HG03175 (cell line): ENCODE results near the gene C10orf88.
"Not testable (repeated sequence)": the region's sequence is repeated elsewhere in the genome, so short reads cannot be mapped to it uniquely, and the experiment has no call there.

ENCODE experiments used
- ATAC-seq: cut with Tn5 transposase; IDR thresholded peaks from one replicate; pipeline ENCODE4 v1.9.1; 2021; ENCODE audit warnings: mild to moderate bottlenecking, moderate library complexity; ENCODE audit not compliant: unreplicated experiment

Gene C10orf88

GRCh38 chr10:122966879-122967278 is 12.9 kb upstream of the C10orf88 start:
- ATAC-seq: no peak

- ATAC-seq: no peak
Observed at GRCh38 chr10:122962405-122962804, 8.4 kb upstream of the C10orf88 start.

- no peak for ATAC-seq
Observed at GRCh38 chr10:122957474-122957873, 3.4 kb upstream of the C10orf88 start.

GRCh38 chr10:122955892-122956291 is 1.9 kb upstream of the C10orf88 start:
- ATAC-seq: no peak

GRCh38 chr10:122954731-122955050 is 664 bp upstream of the C10orf88 start:
- ATAC-seq: no peak

GRCh38 chr10:122949296-122949695 is 4.7 kb downstream of the C10orf88 start:
- no peak for ATAC-seq

GRCh38 chr10:122939856-122940543 is 14.0 kb downstream of the C10orf88 start:
- ATAC-seq: no peak

GRCh38 chr10:122939133-122939855 is 14.7 kb downstream of the C10orf88 start:
- no peak for ATAC-seq

GRCh38 chr10:122931088-122931906 is 22.7 kb downstream of the C10orf88 start:
- no peak for ATAC-seq

- ATAC-seq: no peak
Observed at GRCh38 chr10:122930140-122930539, 23.9 kb downstream of the C10orf88 start.

- ATAC-seq: no peak
Observed at GRCh38 chr10:122915700-122916099, 38.3 kb downstream of the C10orf88 start.

GRCh38 chr10:122911889-122912484 is 42.0 kb downstream of the C10orf88 start:
- ATAC-seq: no peak

- no peak for ATAC-seq
Observed at GRCh38 chr10:122910310-122910709, 43.7 kb downstream of the C10orf88 start, which contains the start of gene FAM24A. FAM24A (plus strand) TSS chr10:122910610; CDS start chr10:122911635, 1,025 bp downstream.

- not testable (repeated sequence) for ATAC-seq
Observed at GRCh38 chr10:122903861-122904260, 50.2 kb downstream of the C10orf88 start.

- no peak for ATAC-seq
Observed at GRCh38 chr10:122894261-122894944, 59.6 kb downstream of the C10orf88 start.

- ATAC-seq: no peak
Observed at GRCh38 chr10:122884166-122884565, 69.9 kb downstream of the C10orf88 start.

- ATAC-seq: no peak
Observed at GRCh38 chr10:122882766-122883165, 71.3 kb downstream of the C10orf88 start.
